BLaER1 (cell line): ENCODE results near the gene MRPL41.
"Not testable (repeated sequence)": the region's sequence is repeated elsewhere in the genome, so short reads cannot be mapped to it uniquely, and the experiment has no call there.

Experiments
- H3K27ac ChIP-seq: shearing (Covaris generic); formaldehyde crosslinking; 2 replicates; pipeline ENCODE4 v1.8.1; 2022
- H3K27me3 ChIP-seq: shearing (Covaris generic); formaldehyde crosslinking; 2 replicates; pipeline ENCODE4 v1.8.1; 2022
- H3K36me3 ChIP-seq: shearing (Covaris generic); formaldehyde crosslinking; 2 replicates; pipeline ENCODE4 v1.8.1; 2022
- H3K4me1 ChIP-seq: shearing (Covaris generic); formaldehyde crosslinking; 2 replicates; pipeline ENCODE4 v1.8.1; 2022
- H3K4me2 ChIP-seq: shearing (Covaris generic); formaldehyde crosslinking; 2 replicates; pipeline ENCODE4 v1.8.1; 2022
- H3K4me3 ChIP-seq: shearing (Covaris generic); formaldehyde crosslinking; 2 replicates; pipeline ENCODE4 v1.8.1; 2022
- H3K9ac ChIP-seq: shearing (Covaris generic); formaldehyde crosslinking; 2 replicates; pipeline ENCODE4 v1.8.1; 2022
- H3K9me3 ChIP-seq: shearing (Covaris generic); formaldehyde crosslinking; 2 replicates; pipeline ENCODE4 v1.8.1; 2022
- H4K20me1 ChIP-seq: shearing (Covaris generic); formaldehyde crosslinking; 2 replicates; pipeline ENCODE4 v1.8.1; 2022
- Cebpa-rat ChIP-seq: shearing (Covaris generic); IDR thresholded peaks from 2 replicates; pipeline ENCODE4 v1.8.1; 2022

The MRPL41 gene

DNA sequence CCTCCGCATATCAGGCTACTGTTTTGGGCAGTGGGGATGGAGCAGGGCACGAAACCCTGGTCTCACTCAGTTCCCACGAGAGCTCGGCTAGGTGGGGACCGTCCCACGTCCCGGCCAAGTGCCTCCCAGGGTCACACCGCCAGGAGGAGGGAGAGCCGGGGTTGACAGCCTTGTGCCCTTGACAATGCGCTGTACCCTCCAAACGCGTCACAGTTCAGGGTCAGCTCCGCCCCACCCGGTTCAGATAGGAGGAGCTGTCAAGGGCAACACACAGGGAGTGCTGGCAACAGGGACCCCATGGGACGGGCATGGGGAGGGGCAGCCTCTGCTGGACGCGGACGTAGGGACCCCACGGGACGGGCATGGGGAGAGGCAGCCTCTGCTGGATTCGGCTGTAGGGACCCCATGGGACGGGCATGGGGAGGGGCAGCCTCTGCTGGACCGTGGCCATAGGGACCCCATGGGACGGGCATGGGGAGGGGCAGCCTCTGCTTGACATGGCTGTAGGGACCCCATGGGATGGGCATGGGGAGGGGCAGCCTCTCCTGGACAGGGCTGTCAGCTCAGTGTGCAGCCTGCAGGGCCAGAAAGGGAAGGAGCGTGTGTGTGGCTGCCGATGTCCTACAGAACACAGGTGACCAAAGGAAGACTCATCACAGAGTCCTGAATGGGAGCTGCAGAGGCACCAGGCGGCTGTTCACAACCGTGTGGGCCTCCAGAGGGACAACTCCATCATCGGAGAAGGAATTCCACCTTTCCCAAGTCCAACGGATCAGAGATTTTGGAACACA lies 30.9 kb upstream of the MRPL41 start:
- H3K27me3 ChIP-seq = no peaks in the 10 kb centered on the region

DNA sequence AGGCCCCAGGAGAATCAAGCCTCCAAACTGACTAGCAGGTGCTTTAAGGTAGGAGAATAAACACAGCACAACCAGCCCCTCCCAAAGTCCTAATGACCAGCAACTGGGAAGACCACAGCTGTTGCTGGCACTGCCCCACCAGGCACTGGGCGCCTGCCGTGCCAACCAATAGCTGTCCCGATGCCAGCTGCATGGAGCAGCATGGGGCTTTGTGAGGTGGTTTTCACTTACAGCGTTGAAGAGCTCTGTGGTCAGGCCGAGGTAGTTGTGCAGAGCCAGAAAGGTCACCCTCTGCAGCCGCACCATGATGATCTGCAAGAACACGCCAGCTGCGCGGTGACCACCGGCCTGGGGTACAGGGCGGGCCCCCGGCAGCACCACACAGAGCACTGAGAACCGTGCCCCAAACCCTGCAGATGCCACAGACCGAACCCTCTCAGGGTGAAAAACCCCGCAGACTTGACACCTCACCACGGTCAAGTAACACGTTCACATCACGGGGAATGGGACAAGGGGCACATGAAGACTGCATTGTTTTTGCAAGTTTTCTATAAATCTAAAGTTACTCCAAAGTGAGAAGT lies 30.2 kb upstream of the MRPL41 start:
- Histone ChIP-seq H3K36me3 (peaks cover 37% of the 10 kb centered on the region; the same call in 1 of the 2 replicates), H3K27ac (no peak overlapping the region), H3K9me3 (peaks cover 10% of the 10 kb centered on the region; the same call in 1 of the 2 replicates), H3K4me3 (no peak overlapping the region), H3K27me3 (no peaks in the 10 kb centered on the region), H3K4me1 (peaks cover 37% of the 10 kb centered on the region), H3K9ac (no peak overlapping the region), H3K4me2 (no peak overlapping the region), H4K20me1 (no peaks in the 10 kb centered on the region)
- no peak for TF ChIP-seq Cebpa-rat

More for the DNA sequence above, 30.9 kb upstream of the MRPL41 start:
- Histone ChIP-seq H3K27ac (no peak overlapping the region), H3K9me3 (peaks cover 10% of the 10 kb centered on the region; the same call in 1 of the 2 replicates), H3K4me3 (no peak overlapping the region), H3K4me1 (peaks cover 30% of the 10 kb centered on the region), H4K20me1 (no peaks in the 10 kb centered on the region), H3K9ac (no peak overlapping the region), H3K36me3 (peaks cover 37% of the 10 kb centered on the region; the same call in 1 of the 2 replicates), H3K4me2 (no peak overlapping the region)
- TF ChIP-seq Cebpa-rat = no peak

DNA sequence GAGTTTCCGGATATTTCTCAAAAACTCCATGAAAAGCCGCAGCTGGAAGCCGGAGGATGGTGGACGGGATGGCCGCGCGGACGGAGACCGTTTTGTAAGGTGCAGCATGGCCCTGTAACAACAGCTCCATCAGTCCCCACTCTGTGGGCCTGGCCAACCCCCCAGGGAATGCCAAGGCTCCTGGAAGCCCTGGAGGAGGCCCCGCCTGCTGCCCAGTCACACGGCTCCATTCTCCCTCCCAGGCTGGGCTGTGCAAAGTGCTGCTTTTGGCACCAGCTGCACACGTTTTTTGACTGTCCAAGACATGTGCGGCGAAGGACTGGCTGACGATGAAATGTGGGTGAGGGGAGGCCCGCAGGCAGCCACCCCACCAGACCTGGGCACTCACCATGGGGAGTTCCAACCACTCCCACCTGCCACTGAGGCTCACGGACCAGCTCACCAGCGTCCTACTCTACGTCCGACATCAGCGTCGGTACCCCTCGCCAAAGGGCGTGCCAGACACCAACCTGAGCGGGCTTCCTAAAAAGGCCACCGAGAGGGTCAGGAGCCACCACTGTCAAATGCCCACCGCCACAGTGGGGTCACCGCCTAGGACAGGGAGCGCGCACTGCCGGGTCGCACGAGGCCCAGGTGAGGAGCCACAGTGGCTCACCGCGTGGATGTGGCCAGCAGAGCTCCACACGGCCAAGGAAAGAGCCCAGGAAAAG lies 28.8 kb upstream of the MRPL41 start:
- peaks cover 10% of the 10 kb centered on the region; the same call in 1 of the 2 replicates for H3K9me3 ChIP-seq
- TF ChIP-seq Cebpa-rat = no peak
- no peak overlapping the region for H3K4me2 ChIP-seq
- H4K20me1 ChIP-seq = no peaks in the 10 kb centered on the region
- no peak overlapping the region for H3K27ac ChIP-seq
- no peak overlapping the region for H3K4me3 ChIP-seq
- no peak overlapping the region for H3K9ac ChIP-seq
- peaks cover 37% of the 10 kb centered on the region; the same call in 1 of the 2 replicates for H3K36me3 ChIP-seq
- no peaks in the 10 kb centered on the region for H3K27me3 ChIP-seq
- peaks cover 51% of the 10 kb centered on the region for H3K4me1 ChIP-seq

DNA sequence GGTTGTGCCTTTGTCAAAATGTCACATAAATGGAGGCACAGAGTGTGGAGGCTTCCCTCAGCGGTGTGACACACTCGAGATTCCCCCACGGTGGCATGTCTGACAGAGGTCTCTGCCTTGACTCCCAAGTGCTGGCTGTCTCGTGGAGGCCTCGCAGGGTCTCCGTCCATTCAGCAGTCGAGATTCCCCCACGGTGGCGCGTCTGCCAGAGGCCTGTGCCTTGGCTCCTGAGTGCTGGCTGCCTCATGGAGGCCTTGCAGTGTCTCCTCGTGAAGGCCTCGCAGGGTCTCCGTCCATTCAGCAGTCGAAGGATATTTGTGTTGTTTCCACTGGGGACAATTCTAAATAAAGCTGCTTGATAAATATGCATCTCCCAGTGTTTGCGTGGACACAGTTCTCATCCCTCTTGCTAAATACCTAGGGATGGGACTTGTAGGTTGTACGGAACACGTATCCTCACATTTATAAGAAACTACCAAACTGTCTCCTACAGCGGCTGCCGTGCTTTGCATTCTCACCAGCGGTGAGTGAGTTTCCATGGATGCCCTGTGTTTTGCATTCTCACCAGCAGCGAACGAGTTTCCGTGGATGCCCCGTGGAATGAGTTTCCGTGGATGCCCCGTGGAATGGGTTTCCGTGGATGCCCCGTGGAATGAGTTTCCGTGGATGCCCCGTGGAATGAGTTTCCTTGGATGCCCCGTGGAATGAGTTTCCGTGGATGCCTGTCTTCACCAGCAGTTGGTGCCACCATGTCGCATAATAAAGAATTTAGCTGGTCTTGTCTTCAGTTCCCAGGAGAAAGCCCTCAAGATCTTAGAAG lies 27.3 kb upstream of the MRPL41 start:
- Histone ChIP-seq H3K36me3 (peaks cover 37% of the 10 kb centered on the region; the same call in 1 of the 2 replicates), H3K4me3 (no peak overlapping the region), H3K27me3 (no peaks in the 10 kb centered on the region), H3K4me1 (peaks cover 60% of the 10 kb centered on the region), H3K4me2 (peak overlapping the region; percentile 65), H3K9ac (no peak overlapping the region), H3K9me3 (peaks cover 10% of the 10 kb centered on the region; the same call in 1 of the 2 replicates), H3K27ac (no peak overlapping the region), H4K20me1 (no peaks in the 10 kb centered on the region)
- TF ChIP-seq Cebpa-rat = no peak

DNA sequence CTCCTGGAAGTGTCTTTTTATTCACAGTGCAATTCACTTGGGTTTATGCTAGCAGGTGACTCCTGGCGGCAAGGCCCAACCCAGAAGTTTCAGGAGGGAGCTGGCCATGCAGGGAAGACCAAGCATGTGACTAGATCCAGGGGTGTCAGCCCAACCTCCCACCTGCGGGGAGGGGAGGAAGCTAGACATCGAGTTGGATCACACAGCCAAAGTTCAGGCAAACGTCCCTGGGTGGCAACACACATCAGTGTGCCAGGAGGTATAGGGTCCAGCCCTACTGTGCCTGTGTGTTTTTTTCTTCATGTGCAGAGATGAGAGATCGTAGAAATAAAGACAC lies 26.7 kb upstream of the MRPL41 start:
- no peak for TF ChIP-seq Cebpa-rat
- Histone ChIP-seq H3K4me2 (peak overlapping the region; percentile 65), H3K27me3 (no peaks in the 10 kb centered on the region)

DNA sequence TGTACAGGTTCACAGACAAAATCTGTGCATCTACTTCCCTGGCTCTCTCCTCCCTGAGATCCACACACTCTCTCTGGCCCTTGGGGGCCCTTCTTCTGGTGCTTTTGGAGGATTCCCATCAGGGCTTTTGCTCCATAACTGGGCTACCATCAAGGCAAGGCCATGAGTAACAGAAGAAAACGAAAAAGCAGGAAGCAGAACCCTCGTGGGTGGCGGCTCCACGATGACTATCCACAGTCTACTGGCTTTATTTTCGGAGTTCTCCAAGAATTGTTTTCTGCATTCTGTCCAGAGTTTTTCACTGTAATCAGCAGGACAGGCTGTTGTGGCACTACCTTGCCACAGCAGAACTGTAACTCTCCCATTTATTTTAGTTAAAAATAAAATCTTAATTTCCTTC lies 21.3 kb upstream of the MRPL41 start:
- H3K27me3 ChIP-seq = no peaks in the 10 kb centered on the region
- peak overlapping the region; percentile 70 for H3K27ac ChIP-seq
- H3K36me3 ChIP-seq = peaks cover 20% of the 10 kb centered on the region
- H3K9me3 ChIP-seq = peaks cover 30% of the 10 kb centered on the region
- H3K4me2 ChIP-seq = peak overlapping the region; percentile 65
- H3K9ac ChIP-seq = peak overlapping the region; percentile 15; the same call in 1 of the 2 replicates
- H3K4me3 ChIP-seq = no peak overlapping the region
- H4K20me1 ChIP-seq = no peaks in the 10 kb centered on the region
- TF ChIP-seq Cebpa-rat = no peak
- peaks cover 89% of the 10 kb centered on the region for H3K4me1 ChIP-seq

More for the DNA sequence above, 26.7 kb upstream of the MRPL41 start:
- H3K4me1 ChIP-seq = peaks cover 60% of the 10 kb centered on the region
- peaks cover 32% of the 10 kb centered on the region; the same call in 1 of the 2 replicates for H3K36me3 ChIP-seq
- no peak overlapping the region for H3K27ac ChIP-seq
- no peak overlapping the region for H3K4me3 ChIP-seq
- no peaks in the 10 kb centered on the region for H4K20me1 ChIP-seq
- no peak overlapping the region for H3K9ac ChIP-seq
- H3K9me3 ChIP-seq = peaks cover 10% of the 10 kb centered on the region; the same call in 1 of the 2 replicates

DNA sequence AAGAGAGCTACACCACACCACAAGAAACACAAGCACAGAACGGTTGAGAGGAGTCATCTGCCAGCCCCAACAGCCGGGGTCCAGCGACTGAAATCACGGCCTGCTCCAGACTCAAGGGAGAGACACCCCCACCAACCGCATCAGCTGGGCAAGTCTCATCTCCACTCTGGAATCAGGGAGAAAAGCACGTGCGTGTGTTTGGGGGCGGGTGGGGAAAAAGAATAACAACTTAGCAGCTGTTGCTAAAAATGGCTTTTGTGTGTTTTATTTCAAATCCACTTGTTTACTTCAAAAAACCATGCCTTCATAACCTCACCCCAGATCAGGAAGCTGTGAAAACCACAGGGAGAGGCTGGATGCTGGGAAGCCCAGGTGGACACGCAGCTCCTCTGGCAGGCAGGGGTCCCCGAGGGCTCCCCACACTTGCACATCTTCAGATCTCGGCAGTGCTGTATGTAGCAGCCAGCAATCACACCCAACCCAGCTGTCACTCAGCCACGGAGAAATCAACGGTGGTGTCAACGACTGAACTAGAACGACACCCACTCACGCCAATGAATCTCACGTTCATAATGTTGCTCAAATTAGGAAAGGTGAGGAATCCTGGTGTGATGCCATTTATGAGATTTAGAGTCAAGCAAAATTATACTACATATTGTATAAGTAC lies 20.4 kb upstream of the MRPL41 start:
- H3K4me1 ChIP-seq = peaks cover 85% of the 10 kb centered on the region
- peak overlapping the region; percentile 65 for H3K4me2 ChIP-seq
- H3K27ac ChIP-seq = peak overlapping the region; percentile 70
- no peaks in the 10 kb centered on the region for H4K20me1 ChIP-seq
- H3K9ac ChIP-seq = peak overlapping the region; percentile 15; the same call in 1 of the 2 replicates
- H3K9me3 ChIP-seq = peaks cover 39% of the 10 kb centered on the region
- H3K36me3 ChIP-seq = peaks cover 20% of the 10 kb centered on the region
- no peak overlapping the region for H3K4me3 ChIP-seq
- no peaks in the 10 kb centered on the region for H3K27me3 ChIP-seq
- no peak for TF ChIP-seq Cebpa-rat

DNA sequence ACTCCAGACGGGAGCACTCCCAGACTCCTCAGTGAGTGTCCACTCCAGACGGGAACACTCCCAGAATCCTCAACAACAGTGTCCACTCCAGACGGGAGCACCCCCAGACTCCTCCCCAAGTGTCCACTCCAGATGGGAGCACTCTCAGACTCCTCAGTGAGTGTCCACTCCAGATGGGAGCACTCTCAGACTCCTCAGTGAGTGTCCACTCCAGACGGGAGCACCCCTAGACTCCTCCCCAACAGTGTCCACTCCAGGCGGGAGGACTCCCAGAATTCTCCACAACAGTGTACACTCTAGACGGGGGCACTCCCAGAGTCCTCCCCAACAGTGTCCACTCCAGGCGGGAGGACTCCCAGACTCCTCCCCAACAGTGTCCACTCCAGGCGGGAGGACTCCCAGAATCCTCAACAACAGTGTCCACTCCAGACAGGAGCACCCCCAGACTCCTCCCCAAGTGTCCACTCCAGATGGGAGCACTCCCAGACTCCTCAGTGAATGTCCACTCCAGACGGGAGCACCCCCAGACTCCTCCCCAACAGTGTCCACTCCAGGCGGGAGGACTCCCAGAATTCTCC lies 18.7 kb upstream of the MRPL41 start:
- H3K9ac ChIP-seq, H3K27ac ChIP-seq, H3K27me3 ChIP-seq, H4K20me1 ChIP-seq: not testable (repeated sequence)
- peaks cover 26% of the 10 kb centered on the region for H3K36me3 ChIP-seq
- H3K4me1 ChIP-seq = peaks cover 80% of the 10 kb centered on the region
- H3K4me2 ChIP-seq = peak overlapping the region; percentile 65
- H3K9me3 ChIP-seq = peaks cover 57% of the 10 kb centered on the region
- 0 out of 2 replicates have a peak overlapping the region, but pooled peaks have one; percentile 39 for H3K4me3 ChIP-seq
